Measurements from ENCODE around the gene SMAP2.
A peak's percentile ranks its signal among the peaks of the same experiment; 100 is the strongest.
"Not testable (repeated sequence)": the region's sequence is repeated elsewhere in the genome, so short reads cannot be mapped to it uniquely, and the experiment has no call there.

SMAP2 gene

GRCh38 chr1:40373323-40374283 is at the start of gene SMAP2:
SMAP2 (plus strand) TSS chr1:40373727; CDS start chr1:40374121, 394 bp downstream.
- peak; percentile 97 for DNase-seq (ENCODE audit: low read depth)

- DNase-seq (ENCODE audit: low read depth) = not testable (repeated sequence)
Observed at GRCh38 chr1:40331403-40331802, 42.1 kb upstream of the SMAP2 start.

DNA sequence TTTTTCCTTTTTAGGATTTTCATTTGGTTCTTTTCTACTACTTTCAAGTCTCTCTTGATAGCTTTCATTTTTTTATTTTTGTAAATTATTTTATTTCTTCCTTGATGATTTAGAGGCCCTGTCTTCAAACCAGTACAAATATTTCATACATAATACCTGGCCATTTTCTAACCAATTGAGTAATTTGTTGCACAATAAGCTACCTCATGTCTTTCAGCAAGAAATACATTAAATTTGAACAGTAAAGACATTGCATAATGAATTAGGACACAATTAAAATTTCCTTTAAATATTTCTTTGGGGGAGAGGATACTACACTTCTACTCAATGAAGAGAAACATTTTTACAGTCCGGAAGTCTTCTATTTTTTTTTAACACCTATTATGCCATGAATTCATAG is 40.8 kb upstream of the SMAP2 start:
- no peak for DNase-seq (ENCODE audit: low read depth)

- DNase-seq (ENCODE audit: low read depth) = no peak
Observed at GRCh38 chr1:40337443-40337842, 36.1 kb upstream of the SMAP2 start.

DNA sequence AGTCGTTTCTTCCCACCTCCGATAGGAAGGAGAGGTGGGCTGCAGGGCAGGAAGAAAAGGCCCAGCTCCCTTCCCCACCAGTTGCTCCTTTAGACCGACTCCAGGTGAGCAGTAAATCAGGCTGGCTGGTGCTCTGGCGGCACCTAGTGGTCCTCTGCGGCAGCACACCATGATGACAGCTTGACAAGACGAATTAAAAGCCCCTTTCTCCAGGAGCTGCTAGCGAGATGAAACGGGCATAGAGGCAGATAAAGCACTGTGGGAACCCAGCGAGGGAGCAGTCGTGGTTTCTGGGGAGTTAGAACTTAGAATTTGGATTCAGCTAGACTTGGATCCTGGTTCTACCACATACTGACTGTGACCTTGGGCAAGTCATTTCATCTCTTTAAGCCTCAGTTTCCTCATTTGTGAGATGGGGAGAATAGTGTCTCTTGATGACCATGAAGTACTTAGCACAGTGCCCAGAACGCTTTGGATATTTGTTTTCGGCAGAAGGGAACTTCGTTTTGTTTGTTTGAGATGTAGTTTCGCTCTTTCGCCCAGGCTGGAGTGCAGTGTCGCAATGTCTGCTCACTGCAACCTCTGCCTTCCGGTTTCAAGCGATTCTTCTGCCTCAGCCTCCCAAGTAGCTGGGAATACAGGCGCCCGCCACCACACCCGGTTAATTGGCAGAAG is 34.6 kb upstream of the SMAP2 start:
- DNase-seq (ENCODE audit: low read depth) = peak; percentile 82

DNA sequence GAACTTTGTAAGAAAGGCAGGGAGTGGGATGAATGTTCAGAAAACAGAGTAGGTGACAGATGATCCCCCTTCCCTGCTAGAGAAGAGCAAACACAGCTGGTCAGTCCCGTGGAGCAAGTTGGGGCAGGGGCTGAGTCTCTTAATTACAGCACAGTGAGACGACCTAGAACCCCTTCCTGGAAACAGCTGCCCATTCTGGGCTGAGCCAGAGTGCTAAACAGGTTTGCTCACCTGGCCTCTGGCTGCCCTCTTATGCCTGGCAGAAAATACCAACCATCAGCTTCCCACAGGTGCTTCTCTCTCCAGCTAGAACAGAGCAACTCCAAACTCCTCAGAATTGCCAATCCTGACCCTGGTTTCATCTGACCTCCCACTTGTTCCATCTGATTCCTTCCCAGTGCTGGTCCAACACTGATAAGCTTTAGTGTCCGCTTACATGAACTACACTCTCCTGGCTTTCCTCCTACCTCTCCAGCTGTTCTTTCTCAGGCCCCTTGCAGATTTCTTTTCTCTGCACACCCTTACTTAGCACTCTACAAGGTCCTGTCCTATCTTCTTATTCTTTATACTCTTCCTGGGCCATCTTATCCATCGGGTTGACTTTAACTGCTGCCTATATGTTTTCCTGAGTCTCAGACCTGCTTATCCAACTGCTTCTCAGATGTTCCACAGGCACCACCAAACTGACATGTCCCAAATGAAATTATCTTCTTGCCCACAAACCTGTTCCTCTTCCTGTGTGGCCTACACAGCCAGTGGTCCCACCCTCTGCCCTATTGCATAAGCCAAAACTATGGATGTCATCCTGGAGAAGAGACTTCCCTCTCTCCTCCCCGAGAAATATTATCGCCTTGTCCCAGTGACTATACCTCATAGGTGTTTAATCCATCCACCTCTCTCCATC is 33.9 kb upstream of the SMAP2 start:
- no peak for DNase-seq (ENCODE audit: low read depth)

DNA sequence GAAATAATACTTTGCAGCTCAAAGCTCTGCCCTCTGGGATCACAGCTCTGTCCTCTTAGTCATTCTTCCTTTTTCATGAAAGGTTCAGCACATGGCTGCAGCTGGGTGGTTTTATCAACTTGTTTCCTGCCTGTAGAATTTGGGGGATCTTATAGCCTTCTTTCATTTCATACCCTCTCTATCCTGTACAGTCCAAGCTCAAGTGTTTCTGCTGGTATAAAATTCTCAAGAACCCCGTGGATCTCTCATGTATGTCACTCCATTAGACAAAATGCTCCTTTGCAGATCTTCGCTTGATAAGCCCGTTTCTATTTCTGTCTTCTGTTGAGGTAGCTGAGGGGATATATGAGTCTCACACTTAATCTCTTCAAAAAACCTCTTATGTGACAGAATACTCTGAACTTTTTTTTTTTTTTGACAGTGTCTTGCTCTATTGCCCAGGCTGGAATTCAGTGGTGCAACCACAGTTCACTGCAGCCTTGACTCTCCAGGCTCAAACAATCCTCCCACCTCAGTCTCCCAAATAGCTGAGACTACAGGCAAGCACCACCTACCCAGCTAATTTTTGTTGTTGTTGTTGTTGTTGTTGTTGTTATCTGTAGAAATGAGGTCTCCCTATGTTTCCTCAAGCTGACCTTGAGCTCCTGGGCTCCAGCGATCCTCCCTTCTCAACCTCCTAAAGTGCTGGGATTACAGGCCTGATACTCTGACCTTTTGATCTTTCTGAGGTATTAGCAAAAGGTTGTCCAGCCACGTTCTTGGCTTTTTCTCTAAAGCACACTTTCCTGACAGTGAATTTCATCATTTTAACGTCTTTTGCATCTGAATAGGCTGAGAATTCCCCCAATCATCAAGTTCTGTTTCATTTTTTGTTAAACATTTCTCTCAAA is 31.8 kb upstream of the SMAP2 start:
- DNase-seq (ENCODE audit: low read depth) = peak; percentile 30

- DNase-seq (ENCODE audit: low read depth) = not testable (repeated sequence)
Observed at GRCh38 chr1:40342381-40342717, 31.2 kb upstream of the SMAP2 start.

- DNase-seq (ENCODE audit: low read depth) = peak; percentile 46
Observed at GRCh38 chr1:40344597-40344996, 28.9 kb upstream of the SMAP2 start.

GRCh38 chr1:40350391-40350790 is 23.1 kb upstream of the SMAP2 start:
- no peak for DNase-seq (ENCODE audit: low read depth)

- no peak for DNase-seq (ENCODE audit: low read depth)
Observed at GRCh38 chr1:40351124-40351523, 22.4 kb upstream of the SMAP2 start.

DNA sequence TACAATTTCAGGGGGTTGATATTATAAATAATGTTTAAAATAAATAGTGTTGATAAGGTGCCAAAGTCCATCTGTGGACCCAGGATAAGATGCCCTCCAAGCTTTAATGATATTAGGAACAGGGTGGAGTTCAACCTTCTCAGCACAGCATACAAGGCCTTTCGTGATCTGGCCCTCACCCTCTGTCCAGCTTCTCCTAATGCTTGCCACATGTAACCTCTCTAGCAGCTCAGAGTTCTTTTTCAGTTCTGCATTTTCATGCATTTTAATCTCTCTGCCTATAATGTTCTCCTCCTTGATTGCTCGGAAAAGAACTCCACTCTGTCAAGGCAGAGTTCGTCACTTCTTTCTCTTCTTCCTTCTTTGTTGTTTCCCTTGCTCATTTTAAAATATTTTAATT is 21.4 kb upstream of the SMAP2 start:
- DNase-seq (ENCODE audit: low read depth) = no peak

DNA sequence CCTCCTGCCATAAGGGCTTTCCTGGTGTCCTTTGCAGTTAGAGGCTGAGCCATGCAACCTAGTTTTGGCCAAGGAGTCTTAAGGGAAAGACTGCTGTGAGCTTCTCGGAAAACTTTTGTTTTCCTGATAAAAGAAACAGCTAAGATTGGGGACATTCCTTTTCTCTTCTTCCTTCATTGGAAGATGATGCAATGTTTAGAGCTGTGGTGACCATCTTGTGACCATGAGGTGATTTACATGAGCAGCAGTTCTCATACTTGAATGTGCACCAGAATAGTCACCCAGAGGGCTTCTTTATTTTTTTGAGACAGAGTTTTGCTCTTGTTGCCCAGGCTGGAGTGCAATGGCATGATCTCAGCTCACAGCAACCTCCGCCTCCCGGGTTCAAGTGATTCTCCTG is 20.4 kb upstream of the SMAP2 start:
- DNase-seq (ENCODE audit: low read depth) = no peak

GRCh38 chr1:40357625-40358024 is 15.9 kb upstream of the SMAP2 start:
- DNase-seq (ENCODE audit: low read depth) = no peak

GRCh38 chr1:40360631-40361030 is 12.9 kb upstream of the SMAP2 start:
- no peak for DNase-seq (ENCODE audit: low read depth)

GRCh38 chr1:40361201-40361600 is 12.3 kb upstream of the SMAP2 start:
- DNase-seq (ENCODE audit: low read depth) = no peak

GRCh38 chr1:40361637-40362036 is 11.9 kb upstream of the SMAP2 start:
- no peak for DNase-seq (ENCODE audit: low read depth)

GRCh38 chr1:40362199-40362598 is 11.3 kb upstream of the SMAP2 start:
- no peak for DNase-seq (ENCODE audit: low read depth)

- DNase-seq (ENCODE audit: low read depth) = peak; percentile 68
Observed at GRCh38 chr1:40362699-40363098, 10.8 kb upstream of the SMAP2 start.

DNA sequence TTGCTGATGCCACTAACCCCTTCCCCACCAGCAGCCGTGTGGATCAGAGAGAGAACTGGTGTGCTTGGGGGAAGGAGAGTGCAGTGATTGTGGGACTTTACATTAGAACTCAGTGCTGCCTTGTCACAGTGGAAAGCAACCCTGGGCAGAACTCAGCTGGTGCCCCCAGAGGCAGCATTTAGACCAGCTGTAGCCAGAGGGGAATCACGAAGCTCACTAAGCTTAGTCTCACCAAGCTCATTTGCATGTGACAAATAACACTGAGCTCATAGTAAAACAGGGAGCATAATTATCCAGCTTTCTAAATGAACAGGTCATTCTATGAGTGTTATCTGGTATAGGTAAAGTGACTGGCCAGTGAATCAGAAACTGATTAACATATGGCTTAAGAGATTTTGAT is 9.8 kb upstream of the SMAP2 start:
- DNase-seq (ENCODE audit: low read depth) = peak; percentile 80

GRCh38 chr1:40371707-40372258 is 1.7 kb upstream of the SMAP2 start:
- no peak for DNase-seq (ENCODE audit: low read depth)

All from ELR (cell line).